ENCODE results near the gene ZNF444.

DNA sequence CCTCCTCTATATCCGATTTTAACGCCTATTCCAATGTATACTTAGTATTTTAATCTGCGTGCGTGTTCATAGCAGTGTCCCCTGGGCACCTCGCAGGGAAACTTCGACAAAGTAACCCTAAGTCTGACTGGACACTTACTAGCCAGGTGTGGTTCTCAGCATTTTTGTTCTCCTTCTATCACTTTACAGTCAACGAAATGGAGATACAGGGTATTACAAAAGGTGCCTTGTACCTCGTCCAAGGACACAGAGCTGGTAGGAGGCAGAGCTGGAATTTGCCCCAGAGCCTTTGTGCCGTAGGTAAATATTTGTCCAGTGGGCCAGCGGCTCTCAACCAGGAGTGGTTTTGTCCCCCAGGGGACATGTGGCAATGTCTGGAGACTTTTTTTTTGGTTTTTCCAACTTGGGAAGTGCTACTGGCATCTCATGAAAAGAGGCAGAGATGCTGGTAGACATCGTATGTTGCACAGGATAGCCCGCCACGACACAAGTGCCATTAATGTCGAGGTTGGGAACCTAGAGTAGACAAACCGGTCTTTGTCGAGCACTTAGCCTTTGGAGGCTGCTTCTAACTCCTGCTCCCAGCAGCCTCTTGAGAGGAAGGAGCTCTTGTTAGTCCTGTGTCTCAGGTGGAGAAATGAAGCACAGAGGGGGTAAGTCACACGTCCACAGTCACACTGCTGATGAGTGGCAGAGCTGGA, 1.1 kb downstream of the ZNF444 start:
- TF ChIP-seq, protein P1, sequence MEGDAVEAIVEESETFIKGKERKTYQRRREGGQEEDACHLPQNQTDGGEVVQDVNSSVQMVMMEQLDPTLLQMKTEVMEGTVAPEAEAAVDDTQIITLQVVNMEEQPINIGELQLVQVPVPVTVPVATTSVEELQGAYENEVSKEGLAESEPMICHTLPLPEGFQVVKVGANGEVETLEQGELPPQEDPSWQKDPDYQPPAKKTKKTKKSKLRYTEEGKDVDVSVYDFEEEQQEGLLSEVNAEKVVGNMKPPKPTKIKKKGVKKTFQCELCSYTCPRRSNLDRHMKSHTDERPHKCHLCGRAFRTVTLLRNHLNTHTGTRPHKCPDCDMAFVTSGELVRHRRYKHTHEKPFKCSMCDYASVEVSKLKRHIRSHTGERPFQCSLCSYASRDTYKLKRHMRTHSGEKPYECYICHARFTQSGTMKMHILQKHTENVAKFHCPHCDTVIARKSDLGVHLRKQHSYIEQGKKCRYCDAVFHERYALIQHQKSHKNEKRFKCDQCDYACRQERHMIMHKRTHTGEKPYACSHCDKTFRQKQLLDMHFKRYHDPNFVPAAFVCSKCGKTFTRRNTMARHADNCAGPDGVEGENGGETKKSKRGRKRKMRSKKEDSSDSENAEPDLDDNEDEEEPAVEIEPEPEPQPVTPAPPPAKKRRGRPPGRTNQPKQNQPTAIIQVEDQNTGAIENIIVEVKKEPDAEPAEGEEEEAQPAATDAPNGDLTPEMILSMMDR (IDR thresholded peaks at IDR 0.05; ENCODE audit: control extremely low read depth in 1 of 3, insufficient read depth in 1 of 3, low read depth in 1 of 3, low read length in 3 of 3) = no peak
- TF ChIP-seq, protein P2, sequence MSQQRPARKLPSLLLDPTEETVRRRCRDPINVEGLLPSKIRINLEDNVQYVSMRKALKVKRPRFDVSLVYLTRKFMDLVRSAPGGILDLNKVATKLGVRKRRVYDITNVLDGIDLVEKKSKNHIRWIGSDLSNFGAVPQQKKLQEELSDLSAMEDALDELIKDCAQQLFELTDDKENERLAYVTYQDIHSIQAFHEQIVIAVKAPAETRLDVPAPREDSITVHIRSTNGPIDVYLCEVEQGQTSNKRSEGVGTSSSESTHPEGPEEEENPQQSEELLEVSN (IDR thresholded peaks at IDR 0.05) = no peak
- TF ChIP-seq POLR2AphosphoS5 (IDR thresholded peaks at IDR 0.05; ENCODE audit: low read depth, low read length) (no peak), CREB1 (IDR thresholded peaks at IDR 0.05) (no peak), CEBPB (IDR thresholded peaks at IDR 0.05; ENCODE audit: low read depth, low read length) (no peak), SP1 (IDR thresholded peaks at IDR 0.05; ENCODE audit: low read depth, low read length) (no peak)

Measured in H1 (cell line).